Retinal pigment epithelial cell (primary cell): Measurements from ENCODE around the gene CORO6.

ENCODE experiments used
- DNase-seq: peaks from one replicate; pipeline ENCODE4 v3.0.0-alpha.2; 2010; ENCODE audit warnings: low read depth
- H3K4me3 ChIP-seq: 2 replicates; pipeline ENCODE4 v1.5.1; 2011; ENCODE audit warnings: mild to moderate bottlenecking, low read length, control low read depth, moderate library complexity
- TF ChIP-seq, protein P1 (sequence below): conservative IDR thresholded peaks from 2 replicates; pipeline ENCODE4 v1.5.1; 2011; ENCODE audit warnings: low read depth, low read length, control low read depth, inconsistent platforms

The CORO6 gene

DNA sequence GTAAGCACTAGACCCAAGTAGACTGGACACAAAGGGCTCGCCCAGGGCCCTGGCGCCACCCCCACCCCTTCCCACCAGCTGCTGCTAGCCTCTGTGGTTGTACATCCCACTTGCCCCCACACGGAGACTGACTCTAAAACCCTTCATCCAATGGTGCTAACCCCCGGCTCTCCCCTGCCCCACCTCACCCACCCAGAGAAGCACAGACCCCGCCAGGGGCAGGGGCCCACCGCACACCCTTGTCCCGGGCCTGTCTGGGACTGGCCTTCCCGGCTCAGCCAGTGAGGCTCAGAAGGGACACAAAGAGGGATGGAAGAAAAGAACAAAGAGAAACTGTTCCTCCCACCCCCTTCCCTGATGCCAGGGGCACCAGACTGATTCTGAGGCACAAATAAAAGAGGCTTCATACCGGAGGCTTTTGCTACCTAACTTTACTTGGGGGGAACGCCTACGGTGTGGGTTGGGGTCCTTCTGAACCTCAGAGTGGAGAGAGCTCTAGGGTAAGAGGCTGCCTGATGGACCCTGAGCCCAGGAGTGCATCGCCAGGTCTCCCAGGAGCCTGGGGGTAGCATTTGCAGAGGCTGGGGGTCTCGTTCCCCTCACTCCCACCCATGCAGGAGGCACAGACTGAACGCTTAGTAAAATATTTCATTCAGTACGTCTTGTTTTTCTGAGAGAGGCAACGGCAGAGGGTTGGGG is 8.2 kb downstream of the CORO6 start:
- TF ChIP-seq, protein P1, sequence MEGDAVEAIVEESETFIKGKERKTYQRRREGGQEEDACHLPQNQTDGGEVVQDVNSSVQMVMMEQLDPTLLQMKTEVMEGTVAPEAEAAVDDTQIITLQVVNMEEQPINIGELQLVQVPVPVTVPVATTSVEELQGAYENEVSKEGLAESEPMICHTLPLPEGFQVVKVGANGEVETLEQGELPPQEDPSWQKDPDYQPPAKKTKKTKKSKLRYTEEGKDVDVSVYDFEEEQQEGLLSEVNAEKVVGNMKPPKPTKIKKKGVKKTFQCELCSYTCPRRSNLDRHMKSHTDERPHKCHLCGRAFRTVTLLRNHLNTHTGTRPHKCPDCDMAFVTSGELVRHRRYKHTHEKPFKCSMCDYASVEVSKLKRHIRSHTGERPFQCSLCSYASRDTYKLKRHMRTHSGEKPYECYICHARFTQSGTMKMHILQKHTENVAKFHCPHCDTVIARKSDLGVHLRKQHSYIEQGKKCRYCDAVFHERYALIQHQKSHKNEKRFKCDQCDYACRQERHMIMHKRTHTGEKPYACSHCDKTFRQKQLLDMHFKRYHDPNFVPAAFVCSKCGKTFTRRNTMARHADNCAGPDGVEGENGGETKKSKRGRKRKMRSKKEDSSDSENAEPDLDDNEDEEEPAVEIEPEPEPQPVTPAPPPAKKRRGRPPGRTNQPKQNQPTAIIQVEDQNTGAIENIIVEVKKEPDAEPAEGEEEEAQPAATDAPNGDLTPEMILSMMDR, result no peak
- no peak for DNase-seq
- H3K4me3 ChIP-seq, result no peak overlapping the region

DNA sequence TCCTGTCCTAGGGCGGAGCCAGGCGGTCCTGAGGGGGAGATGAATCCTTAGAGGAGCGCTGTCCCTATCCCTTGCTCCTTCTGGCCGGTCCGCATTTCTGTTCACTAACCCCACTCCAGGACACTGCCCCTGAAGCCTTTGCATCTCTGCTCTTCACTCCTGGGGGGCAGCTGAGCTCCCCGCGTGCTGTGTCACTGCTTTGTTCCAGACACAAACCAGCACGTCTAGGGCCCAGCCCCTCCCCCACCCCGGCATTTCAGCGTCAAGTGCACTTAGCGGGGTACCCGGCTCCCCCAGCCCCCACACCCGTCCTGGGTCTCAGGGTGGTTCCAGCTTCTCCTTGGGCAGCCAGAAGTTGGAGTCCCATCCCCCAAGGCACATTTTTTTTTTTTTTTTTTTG is 8.9 kb downstream of the CORO6 start:
- peak overlapping the region; percentile 15 for H3K4me3 ChIP-seq
- DNase-seq, result no peak
- TF ChIP-seq, protein P1, result no peak

DNA sequence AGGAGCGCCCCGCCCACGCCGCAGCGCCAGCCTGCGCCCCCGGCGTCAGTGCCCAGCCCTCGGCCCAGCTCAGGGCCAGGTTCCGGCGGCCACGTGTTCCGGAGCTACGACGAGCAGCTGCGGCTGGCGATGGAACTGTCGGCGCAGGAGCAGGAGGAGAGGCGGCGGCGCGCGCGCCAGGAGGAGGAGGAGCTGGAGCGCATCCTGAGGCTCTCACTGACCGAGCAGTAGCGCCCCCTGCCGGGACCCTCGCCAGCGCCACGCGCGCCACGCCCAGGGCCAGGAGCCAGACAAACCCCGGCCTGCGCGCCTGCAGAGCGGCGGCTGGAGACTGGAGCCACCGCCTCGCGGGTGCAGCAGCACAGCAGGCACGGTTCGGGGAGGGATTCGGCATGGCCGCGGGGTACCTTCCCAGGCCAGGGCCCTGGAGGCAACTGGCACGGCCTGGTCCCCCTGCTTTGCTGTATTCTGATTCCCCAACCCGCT is 9.3 kb downstream of the CORO6 start:
- H3K4me3 ChIP-seq, result peak overlapping the region; percentile 15
- TF ChIP-seq, protein P1, result peak; percentile 77
- DNase-seq, result no peak

DNA sequence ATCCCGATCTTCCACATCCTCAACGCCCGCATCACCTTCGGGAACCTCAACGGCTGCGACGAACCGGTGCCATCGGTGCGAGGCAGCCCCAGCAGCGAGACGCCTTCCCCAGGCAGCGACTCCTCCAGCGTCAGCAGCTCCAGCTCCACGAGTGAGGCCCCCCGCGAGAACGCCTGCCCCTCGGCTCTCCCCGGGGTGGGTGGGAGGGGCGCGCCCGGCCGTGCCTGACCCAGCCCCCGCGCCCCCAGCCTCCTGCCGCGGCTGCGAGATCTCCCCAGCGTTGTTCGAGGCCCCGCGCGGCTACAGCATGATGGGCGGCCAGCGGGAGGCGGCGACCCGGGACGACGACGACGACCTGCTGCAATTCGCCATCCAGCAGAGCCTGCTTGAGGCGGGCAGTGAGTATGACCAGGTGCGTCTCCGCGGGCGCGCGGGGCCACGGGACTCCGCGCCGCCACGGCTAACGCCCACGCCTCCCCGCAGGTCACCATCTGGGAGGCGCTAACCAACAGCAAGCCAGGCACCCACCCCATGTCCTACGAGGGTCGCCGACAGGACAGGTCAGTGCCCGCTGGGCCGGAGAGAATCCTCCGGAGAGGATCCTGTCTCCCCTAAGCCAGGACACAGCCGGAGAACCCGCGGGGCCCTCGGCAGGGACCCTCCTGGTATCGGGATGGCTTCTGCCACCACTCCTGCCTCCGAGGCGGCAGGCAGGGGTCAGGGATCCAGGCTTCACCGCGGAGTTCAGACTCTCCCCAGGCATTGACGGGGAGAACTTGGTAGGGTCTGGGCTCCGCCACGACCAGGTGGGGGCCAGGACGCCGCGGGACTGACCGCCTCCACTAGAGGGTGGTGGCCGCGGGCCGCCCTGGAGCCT is 10.1 kb downstream of the CORO6 start:
- DNase-seq, result no peak
- TF ChIP-seq, protein P1, result no peak
- H3K4me3 ChIP-seq, result no peak overlapping the region

DNA sequence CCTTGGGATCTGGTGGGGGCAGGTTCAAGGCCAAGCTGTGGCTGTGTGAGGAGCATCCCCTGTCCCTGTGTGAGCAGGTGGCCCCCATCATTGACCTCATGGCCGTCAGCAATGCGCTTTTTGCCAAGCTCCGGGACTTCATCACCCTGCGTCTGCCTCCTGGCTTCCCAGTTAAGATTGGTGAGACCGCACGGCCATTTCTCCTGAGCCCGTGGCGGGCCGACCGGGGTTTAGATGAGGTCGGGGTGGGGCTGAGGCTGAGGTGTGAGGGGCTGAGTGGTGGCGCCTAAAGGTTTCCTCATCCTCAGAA is 10.7 kb downstream of the CORO6 start:
- DNase-seq, result no peak
- no peak overlapping the region for H3K4me3 ChIP-seq
- TF ChIP-seq, protein P1, result no peak

DNA sequence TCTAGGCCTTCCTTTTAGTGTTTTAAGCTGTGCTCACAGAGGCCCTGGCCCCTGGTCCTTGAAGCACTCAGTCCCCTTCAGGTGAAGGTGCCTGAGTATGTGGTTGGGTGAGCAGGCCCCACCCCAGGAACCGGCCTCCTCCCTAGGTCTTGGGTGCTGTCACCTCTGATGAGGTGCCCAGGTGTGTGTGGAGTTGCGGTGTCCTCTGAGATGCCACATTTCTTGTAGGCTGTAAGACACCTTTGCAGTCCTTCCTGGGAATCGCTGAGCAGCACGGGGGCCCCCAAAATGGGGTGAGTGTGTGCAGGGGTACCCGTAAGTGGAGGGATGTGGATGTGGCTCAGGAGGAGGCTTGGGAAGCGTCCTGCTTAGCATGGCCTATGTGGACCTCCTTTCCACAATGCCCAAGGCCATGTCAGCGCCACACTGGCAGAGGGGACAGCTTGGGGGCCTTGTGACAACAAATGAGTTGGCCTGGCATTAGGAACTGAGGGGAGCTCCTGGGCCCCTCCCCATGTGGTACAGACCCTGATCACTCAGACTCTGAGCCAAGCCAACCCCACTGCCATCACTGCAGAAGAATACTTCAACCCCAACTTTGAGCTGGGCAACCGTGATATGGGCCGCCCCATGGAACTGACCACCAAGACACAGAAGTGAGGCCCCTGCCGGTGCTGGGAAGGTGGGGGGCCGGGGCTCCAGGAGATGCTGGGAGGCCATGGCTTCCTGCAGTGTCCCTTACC is 11.2 kb downstream of the CORO6 start:
- DNase-seq, result no peak
- TF ChIP-seq, protein P1, result no peak
- no peak overlapping the region for H3K4me3 ChIP-seq
